Activated CD4-positive, alpha-beta T cell treated with anti-CD3 and anti-CD28 coated beads, Interleukin-2, amount 50 U/mL, for 1 hour (primary cell): Measurements from ENCODE around the gene SOCS7.
"Not testable (repeated sequence)": the region's sequence is repeated elsewhere in the genome, so short reads cannot be mapped to it uniquely, and the experiment has no call there.

Source experiments
- DNase-seq: peaks from one replicate; pipeline ENCODE4 v3.0.0-alpha.2; 2020

SOCS7 gene

GRCh38 chr17:38421871-38422827 is 70.5 kb downstream of the SOCS7 start:
- DNase-seq: no peak

- DNase-seq: no peak
These were observed 72.8 kb downstream of the SOCS7 start for GRCh38 chr17:38424297-38424972.

- DNase-seq: no peak
These were observed 73.4 kb downstream of the SOCS7 start for GRCh38 chr17:38425031-38425430.

GRCh38 chr17:38425744-38426143 is 74.1 kb downstream of the SOCS7 start:
- no peak for DNase-seq

- DNase-seq: no peak
These were observed 74.8 kb downstream of the SOCS7 start for GRCh38 chr17:38426441-38426840.

GRCh38 chr17:38427160-38427949 is 75.7 kb downstream of the SOCS7 start:
- DNase-seq: no peak

- peak; percentile 38 for DNase-seq
These were observed 76.5 kb downstream of the SOCS7 start, which contains the start of gene ARHGAP23 for GRCh38 chr17:38428112-38428642. Gene ARHGAP23 (plus strand): TSS chr17:38428464. CDS start chr17:38428486, 22 bp downstream.

- DNase-seq: no peak
These were observed 77.2 kb downstream of the SOCS7 start for GRCh38 chr17:38428643-38429371.

- no peak for DNase-seq
These were observed 77.9 kb downstream of the SOCS7 start for GRCh38 chr17:38429476-38430100.

- no peak for DNase-seq
These were observed 78.7 kb downstream of the SOCS7 start for GRCh38 chr17:38430316-38430715.

GRCh38 chr17:38430822-38431221 is 79.2 kb downstream of the SOCS7 start:
- no peak for DNase-seq

- DNase-seq: no peak
These were observed 79.9 kb downstream of the SOCS7 start for GRCh38 chr17:38431346-38432145.

GRCh38 chr17:38434178-38434665 is 82.6 kb downstream of the SOCS7 start:
- no peak for DNase-seq

- no peak for DNase-seq
These were observed 84.2 kb downstream of the SOCS7 start for GRCh38 chr17:38435795-38436194.

GRCh38 chr17:38436386-38436785 is 84.7 kb downstream of the SOCS7 start:
- DNase-seq: no peak

GRCh38 chr17:38437313-38437712 is 85.7 kb downstream of the SOCS7 start:
- not testable (repeated sequence) for DNase-seq

- DNase-seq: no peak
These were observed 87.8 kb downstream of the SOCS7 start for GRCh38 chr17:38439436-38439835.

GRCh38 chr17:38440614-38441397 is 89.2 kb downstream of the SOCS7 start:
- no peak for DNase-seq

- no peak for DNase-seq
These were observed 89.9 kb downstream of the SOCS7 start for GRCh38 chr17:38441429-38442061.
